DLD1 (cell line): ENCODE measurements around the gene GRAMD1B.

Experiments used
- in situ Hi-C: cut with HindIII; loops from 2 replicates; pipeline ENCODE4 v1.10.0; 2017; ENCODE audit warnings: low sequenced_read_pairs

The GRAMD1B gene

DNA sequence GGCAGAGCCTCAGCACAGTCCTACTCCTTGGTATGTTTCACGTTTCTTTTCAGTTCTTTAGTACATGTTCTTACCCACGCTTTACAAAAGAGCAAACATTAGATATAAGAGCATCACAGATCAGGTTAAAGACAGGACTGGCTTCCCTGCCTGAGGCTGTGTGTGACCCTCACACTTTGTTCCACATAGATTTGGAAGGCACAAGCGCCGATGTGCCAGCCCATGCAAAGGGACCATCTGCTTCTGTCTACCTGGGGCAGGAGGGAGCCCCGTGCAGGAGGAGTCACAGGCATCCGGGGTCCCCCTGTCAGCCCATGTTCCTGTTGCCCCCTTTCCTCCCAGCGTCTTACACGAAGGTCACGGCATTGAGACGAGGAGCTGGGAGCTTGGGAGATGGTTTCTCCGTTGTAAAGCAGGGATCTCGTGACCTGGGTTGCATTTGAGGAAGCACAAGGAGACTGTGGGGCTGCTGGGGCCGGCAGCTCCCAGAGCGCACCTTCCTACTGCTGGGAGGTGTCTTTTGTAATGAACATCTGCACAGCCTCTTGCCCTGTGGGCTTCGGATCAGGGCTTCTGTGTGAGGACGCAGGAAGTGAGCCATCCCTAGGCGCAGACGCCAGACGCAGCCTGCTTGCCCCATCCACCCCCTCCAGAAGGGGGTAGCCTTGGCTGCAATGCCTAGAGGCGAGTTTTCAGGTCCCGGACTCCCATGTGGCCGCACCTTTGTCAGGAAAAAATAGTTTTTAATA, 151.8 kb downstream of the GRAMD1B start:
- in situ Hi-C loops, result no loop called here

DNA sequence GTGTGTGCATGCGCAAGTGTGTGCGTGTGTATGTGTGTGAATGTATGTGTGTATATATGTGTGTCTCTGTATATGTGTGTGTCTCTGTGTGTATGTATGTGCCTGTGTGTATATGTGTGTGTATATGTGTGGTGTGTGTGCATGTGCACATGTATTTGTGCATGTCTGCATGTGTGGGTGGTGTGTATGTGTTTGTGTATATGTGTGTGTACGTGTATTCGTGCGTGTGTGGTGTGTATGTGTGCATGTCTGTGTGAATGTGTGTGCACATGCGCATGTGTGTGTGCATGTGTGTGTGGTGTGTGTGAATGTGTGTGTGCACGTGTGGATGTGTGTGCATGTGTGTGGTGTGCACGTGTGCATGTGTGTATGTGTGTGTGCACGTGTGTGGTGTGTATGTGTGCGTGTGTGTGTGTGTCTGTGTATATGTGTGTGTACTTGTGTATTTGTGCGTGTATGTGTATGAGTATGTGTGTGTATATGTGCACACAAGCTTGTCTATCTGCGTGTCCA, 153.0 kb downstream of the GRAMD1B start:
- in situ Hi-C loops, result no loop called here

DNA sequence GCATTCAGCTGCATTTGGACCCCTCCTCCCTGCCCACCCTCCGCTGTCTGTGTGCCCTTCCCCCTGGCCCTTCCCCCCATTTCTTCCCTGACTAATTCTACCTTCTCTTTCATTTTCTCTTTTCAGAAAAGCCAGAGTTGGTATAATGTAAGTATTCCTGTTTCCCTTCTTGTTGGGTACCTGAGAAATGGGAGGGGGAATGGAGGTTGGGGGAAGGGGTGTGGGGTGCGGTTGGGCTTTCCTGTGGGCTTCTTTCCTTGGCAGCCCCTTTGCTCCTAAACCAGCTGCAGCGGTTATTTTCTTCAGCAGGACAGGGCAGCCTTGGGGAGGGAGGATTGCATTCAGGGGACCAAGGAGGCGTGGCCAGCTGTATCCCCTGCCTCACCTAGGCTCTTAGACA, 154.1 kb downstream of the GRAMD1B start:
- in situ Hi-C loops, result no loop called here

DNA sequence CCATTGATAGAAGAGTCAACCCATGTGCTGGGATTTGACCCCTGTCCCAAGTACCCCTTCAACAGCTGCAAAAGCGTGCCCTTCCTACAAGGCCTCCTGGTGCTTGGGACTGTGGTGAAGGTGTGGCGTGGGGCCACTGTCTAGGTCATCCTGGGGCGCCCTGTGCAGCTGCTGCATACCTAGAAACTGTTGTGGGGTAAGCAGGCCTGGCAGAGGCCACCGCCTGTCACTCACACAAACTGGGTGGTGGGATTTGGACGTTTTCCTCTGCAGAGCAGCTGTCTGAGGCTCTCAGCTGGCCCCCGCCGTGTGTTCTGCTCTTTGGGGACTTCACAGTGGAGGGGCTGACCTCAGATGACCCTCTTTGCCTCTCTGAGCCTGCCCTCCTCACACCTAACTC, 154.7 kb downstream of the GRAMD1B start:
- in situ Hi-C loops, result no loop called here

DNA sequence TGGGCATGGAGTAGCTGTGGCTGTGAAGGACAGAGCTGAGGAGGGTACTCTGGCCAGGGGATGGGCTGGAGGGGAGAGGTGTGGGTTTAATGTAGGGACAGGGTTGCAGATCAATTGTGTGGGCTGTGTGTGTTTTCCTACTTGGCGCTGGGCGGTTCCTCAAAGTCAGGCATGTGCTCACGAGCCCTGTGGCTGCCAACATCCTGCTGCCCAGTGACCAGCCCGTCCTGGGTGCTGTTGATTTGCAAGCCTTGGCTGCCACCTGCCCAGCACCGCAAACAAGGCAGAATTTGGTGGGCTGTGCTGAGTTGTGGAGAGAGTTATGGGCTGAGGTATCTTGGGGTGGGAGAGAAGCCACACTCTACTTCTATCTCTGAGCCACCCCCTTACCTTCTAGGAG, 155.1 kb downstream of the GRAMD1B start:
- in situ Hi-C loops, result no loop called here

DNA sequence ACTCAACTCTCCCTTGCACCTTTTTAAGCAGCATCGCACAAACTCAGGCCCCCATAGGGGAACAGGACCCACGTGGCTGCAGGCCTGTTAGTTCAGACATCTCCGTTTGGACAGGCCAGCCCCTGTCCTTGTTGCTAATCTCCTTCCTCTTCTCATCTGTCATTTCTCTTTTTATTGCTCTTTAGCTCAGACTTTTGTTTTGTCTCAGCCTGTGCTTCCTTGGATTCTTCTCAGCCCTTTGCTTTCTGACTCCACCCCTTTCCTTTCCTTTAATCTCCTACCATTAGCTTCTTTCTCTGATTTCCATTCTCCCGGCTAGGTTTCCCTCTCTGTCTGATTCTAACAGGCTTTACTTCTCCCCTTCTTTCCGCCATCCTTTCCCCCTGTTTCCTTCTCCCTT, 155.6 kb downstream of the GRAMD1B start:
- in situ Hi-C loops, result no loop called here

DNA sequence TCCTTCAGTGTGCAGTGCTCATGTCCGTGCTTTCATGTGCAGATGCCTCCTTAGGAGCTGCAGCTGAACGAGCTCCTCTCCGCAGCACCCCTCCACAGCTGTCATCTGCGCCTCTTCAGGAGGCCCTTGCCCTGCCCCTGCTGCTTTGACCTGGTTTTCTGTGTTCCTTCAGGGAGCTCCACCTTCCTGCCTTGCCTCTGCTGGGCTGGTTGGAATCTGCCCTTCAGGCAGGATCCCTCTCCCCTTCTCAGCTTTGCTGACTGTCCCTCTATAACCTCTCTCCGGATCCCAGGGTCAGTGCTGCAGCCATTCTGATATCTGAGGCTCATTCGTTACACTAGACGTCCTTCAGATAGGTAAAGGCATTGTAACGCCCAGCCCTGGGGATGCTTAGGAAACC, 156.5 kb downstream of the GRAMD1B start:
- in situ Hi-C loops, result no loop called here

DNA sequence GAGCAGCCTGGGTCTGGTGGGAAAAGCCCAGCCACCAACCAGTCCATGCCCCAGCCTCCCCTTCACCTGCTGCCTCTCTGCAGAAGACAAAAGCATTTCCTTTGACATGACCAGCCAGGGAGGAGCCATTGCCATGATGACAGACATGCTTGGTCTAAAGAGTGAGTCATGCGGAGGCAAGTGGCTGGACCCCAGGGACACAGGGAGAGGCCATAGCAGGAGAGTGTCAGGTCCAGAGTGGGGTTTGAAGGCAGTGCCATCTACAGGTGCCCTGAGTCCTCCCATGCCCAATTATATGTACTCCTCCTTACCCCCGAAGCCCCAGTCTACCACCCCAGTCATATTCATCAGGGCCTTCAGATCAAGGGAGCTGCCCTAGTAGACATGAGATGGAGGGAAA, 157.0 kb downstream of the GRAMD1B start:
- in situ Hi-C loops, result no loop called here

DNA sequence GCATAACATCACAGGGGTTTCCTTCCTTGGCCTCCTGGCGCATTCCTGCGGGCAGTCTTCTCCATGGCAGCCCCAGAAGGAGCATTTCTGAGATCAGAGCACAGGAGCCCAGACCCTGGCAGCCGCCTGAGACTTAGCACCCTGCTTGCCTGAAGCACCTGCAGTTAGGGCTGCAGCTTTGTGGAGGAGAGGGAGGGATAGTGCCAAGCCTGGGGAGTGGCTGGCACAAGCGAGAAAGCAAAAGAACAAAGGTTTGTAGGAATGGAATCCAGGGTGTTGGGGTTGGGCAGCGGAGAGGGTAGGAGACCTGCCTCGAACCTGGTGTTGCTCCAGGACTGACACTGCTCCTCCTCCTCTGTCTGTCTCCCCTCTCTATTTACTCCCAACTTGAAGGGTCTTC, 157.5 kb downstream of the GRAMD1B start:
- in situ Hi-C loops, result no loop called here

DNA sequence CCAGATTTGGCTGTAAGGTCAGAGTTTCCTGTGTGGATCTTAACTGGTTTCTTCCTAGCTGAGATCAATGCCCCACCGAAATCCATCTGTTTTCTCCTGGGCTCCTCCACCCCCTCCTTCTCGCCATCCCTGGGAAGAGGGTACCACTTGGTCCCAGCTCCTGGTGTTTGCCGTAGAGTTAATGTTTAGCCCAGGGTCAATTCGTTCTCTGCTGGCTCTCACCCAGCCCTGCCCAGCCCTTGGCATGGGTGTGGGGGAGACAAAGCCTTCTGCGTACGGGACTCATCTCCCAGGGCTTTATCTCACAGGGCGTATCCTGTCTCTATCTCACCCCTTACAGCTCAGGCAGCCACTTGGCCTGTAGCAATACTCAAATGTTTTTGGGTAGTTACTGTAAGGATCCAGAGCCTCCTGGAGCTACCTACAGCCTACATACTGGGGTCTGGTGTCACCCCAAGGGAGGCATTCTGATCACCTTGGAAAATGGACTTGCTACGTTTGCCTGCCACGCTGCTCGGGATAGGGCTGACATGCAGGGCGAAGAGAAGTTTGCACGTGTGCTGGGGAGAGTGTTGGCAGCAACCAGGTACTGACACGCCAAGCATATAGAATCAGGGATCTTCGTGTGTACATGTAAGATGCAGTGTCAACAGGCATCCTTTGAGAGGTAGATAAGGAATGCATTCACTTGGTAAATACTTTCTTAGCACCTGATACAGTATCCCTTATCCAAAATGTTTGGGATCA, 158.2 kb downstream of the GRAMD1B start:
- in situ Hi-C loops, result no loop called here

DNA sequence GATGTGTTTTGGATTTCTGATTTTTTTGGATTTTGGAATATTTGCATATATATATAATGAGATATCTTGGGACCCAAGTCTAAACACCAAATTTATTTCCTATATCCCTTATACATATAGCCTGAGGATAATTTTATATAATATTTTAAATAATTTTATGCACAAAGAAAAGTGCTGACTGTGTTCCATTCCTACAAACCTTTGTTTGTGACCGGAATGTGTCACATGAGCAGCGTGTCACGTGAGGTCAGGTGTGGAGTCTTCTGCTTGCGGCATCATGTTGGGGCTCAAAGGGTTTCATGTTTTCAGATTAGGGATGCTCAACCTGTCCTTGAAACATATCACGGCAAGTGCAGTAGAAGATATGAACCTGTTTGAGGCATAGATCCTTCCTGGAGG, 158.8 kb downstream of the GRAMD1B start:
- in situ Hi-C loops, result no loop called here

DNA sequence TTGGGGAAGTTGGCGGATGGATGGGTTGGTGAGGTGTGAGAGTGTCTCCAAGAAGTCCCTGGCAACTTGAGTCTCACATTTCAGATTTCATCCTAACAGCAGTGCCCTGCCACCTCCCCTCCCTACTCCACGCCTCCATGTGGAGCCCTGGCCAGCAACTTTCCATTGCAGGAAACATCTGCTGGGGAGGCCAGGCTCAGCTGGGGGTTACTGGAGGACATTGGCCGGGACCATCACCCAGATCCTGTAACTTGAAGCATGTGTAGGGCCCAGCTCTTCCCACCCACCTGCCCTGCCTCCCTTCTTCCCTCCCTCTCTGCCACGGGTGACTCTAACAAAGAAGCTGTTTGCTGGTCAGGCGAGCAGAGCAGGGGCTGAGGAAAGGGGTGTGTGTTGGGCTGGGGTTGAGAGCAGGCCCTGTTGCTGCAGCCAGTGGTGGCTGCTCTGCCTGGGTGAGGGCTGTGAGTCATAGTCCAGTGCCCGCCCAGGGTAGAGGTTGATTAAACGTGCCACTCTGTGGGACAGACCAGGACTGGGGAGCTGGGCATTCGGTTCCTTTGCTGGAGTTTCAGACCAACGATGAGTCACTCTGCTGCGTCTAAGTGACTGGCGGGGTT, 160.3 kb downstream of the GRAMD1B start:
- in situ Hi-C loops, result no loop called here

DNA sequence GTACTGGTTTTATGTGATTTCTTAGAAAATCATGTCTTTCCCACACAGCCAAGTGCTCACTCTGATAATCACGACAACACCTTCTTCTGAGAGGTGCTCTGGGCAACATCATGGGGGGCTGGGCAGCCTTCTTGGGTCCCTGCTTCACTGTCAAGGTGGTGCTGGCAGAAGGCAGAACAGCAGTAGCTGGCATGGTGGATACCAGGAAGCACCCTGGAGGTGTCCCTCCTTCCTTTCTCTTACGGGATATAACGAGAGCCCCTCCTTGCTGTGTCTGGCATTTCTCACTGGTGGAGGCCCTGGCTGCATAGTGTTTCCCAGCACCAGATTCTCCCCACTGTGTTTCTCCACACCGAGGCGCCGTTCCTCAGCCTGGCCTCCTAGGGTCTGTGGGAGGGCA, 163.5 kb downstream of the GRAMD1B start:
- in situ Hi-C loops, result no loop called here

DNA sequence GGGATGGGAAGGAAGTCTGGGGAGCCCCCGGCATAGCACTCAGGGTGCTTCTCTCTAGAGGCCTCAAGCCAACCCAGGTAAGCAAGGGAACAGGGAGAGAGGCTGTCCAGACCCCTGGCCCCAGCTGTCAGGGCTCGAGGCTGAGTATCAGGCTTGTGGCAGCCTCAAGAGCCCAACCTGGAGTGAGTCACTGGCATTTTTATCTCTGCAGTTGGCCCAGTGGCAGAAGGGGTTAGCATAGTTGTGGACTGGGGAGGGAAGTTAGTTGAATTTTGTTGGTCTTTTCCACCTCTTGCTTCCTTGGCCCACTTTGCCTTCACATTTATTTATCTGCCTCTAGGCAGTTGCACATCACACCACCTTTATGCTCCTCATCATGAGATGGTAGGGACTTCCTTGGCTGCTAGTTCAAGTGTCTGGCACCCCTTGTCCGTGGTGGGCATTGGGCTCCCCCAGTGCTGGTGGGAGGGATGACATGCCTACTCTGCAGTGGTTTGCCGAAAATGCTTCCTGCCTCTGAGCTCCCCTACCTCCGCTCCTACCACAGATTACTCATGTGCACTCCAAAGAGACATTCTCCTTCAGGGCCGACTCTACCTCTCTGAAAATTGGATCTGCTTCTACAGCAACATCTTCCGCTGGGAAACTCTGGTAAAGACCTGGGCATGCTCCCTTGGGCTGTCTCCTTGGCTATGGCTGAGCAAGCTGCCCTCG, 164.3 kb downstream of the GRAMD1B start:
- in situ Hi-C loops, result no loop called here

DNA sequence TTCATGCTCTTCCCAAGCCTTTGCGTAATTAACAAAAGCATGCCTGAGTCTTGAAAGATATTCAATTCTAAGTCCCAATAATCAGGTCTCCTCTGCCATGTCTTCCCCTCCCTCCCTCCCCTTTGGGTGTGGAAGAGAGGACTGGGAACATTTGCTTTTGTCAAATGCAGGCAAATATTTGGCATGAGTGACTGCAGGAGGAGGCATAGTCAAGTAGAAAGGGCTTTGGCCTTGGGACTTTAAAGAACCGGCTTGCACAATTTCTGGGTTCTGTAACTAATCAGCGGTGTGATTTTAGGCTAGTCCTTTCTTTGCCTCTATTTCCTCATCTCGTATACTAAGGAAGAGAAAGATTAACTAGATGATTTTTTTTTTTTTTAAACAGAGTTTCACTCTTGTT, 164.9 kb downstream of the GRAMD1B start:
- in situ Hi-C loops, result no loop called here

DNA sequence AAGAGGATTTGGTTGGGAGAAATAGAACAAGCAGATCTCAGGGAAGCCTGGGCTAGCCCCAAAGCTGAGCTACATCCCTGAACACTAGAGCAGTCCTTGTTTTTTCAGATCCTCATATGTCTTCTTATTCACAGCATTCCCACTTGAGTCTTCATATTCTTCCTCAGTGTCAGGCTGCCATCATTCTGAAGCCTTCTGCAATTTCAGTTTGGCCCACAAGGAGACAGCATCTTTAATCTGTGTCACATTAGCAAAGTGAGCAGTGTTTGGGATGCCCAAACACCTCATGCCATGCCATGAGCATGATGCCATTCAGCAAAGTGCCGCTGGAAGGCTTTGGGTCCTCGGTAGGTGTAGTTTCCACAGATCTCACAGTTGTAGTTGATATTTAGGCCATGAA, 167.8 kb downstream of the GRAMD1B start:
- in situ Hi-C loops, result no loop called here

DNA sequence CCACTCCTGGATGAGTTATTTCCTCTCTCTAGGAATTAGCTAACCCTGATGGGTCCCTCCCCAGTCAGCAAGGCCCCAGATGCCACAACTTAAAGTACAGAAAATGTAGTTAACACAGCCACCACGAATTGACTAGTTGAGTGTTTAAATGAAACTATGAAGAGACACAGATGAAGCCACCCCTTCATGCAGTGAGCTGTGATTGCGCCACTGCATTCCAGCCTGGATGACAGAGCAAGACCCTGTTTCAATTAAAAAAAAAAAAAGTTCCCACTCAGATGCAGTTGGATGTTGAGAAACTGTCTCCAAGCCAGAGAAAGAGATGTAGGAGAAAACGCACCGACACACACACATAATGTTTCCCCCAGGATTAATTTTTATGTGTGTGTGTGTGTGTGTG, 171.1 kb downstream of the GRAMD1B start:
- in situ Hi-C loops, result no loop called here

DNA sequence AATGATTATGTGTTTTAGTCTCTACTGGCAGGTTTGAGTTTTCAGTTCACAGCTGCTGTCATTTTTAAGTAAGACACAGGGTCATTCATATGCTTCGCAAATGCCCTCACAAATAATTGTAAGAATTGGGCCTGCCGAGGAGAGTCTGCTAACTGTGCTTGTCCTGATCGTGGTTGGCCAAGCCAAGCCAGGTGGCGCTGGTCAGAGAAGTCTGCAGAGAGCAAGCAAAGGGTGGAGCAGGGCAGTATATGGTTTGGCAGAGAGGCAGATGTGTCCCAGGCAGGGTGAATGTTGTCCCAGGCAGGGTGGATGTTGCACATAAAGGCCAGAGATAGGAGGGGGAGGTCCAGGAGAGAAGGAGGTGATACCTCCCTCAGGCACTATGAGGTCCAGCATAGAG, 171.7 kb downstream of the GRAMD1B start:
- in situ Hi-C loops, result no loop called here

DNA sequence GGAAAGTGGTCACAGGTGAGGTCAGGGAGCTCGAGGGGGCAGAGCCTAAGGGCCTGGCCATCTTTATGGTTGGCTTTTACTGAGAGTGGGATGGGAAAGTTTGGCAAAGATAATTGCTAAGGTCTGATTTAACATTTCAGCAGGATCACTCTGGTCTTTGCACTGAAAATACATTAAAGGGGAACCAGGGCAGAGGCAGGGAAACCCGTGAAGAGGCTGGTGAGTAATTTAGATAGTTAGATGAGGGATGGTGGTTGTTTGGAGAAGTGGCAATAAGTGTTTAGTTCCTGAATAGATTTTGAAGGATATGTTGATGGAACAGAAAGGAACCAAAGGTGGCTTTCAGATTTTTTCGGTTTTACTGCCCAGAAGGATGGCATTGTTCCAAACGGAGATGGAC, 173.6 kb downstream of the GRAMD1B start:
- in situ Hi-C loops, result no loop called here

DNA sequence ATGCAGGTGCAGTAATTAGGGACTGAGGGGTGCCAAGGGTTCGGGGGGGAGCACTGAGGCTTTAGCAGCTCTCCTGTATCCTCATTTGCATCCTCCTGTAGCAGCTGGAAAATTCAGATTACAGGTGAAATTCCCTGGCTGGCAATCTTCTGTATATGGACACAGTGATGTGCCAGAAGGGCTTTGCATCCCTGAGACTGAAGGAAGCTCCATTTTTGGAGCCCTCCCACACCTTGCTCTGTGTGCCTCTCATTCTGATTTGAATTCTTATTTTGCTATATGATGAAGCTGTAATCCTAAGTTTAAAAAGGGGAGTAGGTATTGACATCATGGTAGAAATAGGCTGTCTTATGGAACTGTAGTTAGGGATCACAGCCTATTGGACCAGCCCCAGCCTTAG, 177.7 kb downstream of the GRAMD1B start:
- in situ Hi-C loops, result no loop called here

DNA sequence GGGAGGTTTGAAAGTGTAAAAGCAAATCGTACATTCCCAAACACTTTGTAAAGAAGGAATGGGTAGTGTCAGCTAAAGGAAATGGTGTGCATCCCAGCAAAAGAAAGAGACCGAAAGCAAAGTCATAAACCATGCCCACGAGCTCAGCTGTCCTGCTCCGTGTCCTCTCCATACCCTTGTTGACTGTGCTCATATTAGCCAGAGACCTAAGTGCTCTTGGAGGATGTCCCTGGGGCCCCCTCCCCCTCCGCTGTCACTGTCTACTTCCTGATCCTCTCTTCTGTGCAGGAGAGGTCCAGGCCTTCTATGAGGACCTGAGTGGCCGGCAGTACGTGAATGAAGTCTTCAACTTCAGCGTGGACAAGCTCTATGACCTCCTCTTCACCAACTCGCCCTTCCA, 178.3 kb downstream of the GRAMD1B start:
- in situ Hi-C loops, result no loop called here
